HepG2 (cell line): ENCODE data around the gene SLC1A2. TPM values are rescaled to one million over a fixed set of nuclear protein-coding genes. Genes with fewer than 3 reads are reported as not detected.

Experiments used
- EP300 ChIP-seq, 3 experiments: sonication (generic) in 1 of 3; formaldehyde crosslinking in 1 of 3; IDR thresholded peaks; 2 replicates each; pipeline versions ENCODE4 v1.5.1 to v1.6.1; 2011 to 2020; ENCODE audit warnings: low read depth in 2 of 3, low read length in 2 of 3, borderline replicate concordance in 1 of 3, improper control_type of control experiment in 1 of 3, mild to moderate bottlenecking in 1 of 3, missing genetic modification reagents in 1 of 3, moderate library complexity in 1 of 3
- FOXA1 ChIP-seq, 2 experiments: fragments of 450-650 bp in 1 of 2; sonication (generic) in 1 of 2; formaldehyde crosslinking in 1 of 2; IDR thresholded peaks; 2 replicates each; pipeline versions ENCODE4 v1.4.0 to v1.6.1; 2016 to 2020; ENCODE audit warnings: missing genetic modification reagents in 1 of 2
- GABPA ChIP-seq, 2 experiments: IDR thresholded peaks; 2 replicates each; pipeline ENCODE4 v1.6.1; 2011 to 2016; ENCODE audit warnings: low read depth in 2 of 2, low read length in 1 of 2, missing biosample characterization in 1 of 2, missing genetic modification characterization in 1 of 2
- KDM1A ChIP-seq: IDR thresholded peaks from 2 replicates; pipeline ENCODE4 v1.6.1; 2016; ENCODE audit warnings: missing compliant biosample characterization
- MIXL1 ChIP-seq: IDR thresholded peaks from 2 replicates; pipeline ENCODE4 v1.6.1; 2016
- NCOA2 ChIP-seq: sonication (generic); formaldehyde crosslinking; IDR thresholded peaks from 2 replicates; pipeline ENCODE4 v1.8.0; 2022; ENCODE audit warnings: inconsistent platforms
- NONO ChIP-seq, 2 experiments: fragments of 450-650 bp in 1 of 2; sonication (generic) in 1 of 2; formaldehyde crosslinking in 1 of 2; IDR thresholded peaks in 1 of 2; conservative IDR thresholded peaks in 1 of 2; 2 replicates each; pipeline versions ENCODE4 v1.6.1 to v1.8.0; 2017 to 2022; ENCODE audit warnings: mild to moderate bottlenecking in 1 of 2, missing genetic modification reagents in 1 of 2, moderate library complexity in 1 of 2
- SMAD9 ChIP-seq: sonication (generic); formaldehyde crosslinking; IDR thresholded peaks from 2 replicates; pipeline ENCODE4 v1.5.1; 2020; ENCODE audit warnings: mild to moderate bottlenecking, missing genetic modification reagents
- YY1 ChIP-seq: IDR thresholded peaks from 2 replicates; pipeline ENCODE4 v1.6.1; 2011; ENCODE audit warnings: low read length, low read depth, moderate library complexity, mild to moderate bottlenecking; ENCODE audit not compliant: insufficient read depth, insufficient replicate concordance
- ZNF292 ChIP-seq: sonication (generic); formaldehyde crosslinking; IDR thresholded peaks from 2 replicates; pipeline ENCODE4 v1.8.1; 2022; ENCODE audit warnings: mild to moderate bottlenecking, low read depth, missing genetic modification reagents, borderline replicate concordance
- ZNF75D ChIP-seq: sonication (generic); formaldehyde crosslinking; IDR thresholded peaks from 2 replicates; pipeline ENCODE4 v1.8.1; 2023; ENCODE audit warnings: missing genetic modification reagents, mild to moderate bottlenecking, borderline replicate concordance
- polyA plus RNA-seq, 8 experiments: library from polyadenylated mRNA; depleted of rRNA in 3 of 8; stranded (reverse) in 7 of 8; unstranded in 1 of 8; fragments of >200 nt; fragmentation: Illumina TruSeq in 4 of 8; extraction: Trizol in 4 of 8; gene quantifications; 2 replicates each; pipeline versions ENCODE4 v1.2.1 to v1.2.3, GENCODE V29; 2011 to 2016; ENCODE audit warnings: low read depth in 4 of 8, missing spikeins in 1 of 8, mixed read lengths in 1 of 8; ENCODE audit not compliant: insufficient read depth in 1 of 8
- total RNA-seq, 5 experiments: library from RNA; depleted of rRNA; stranded (reverse); fragments of >200 nt; fragmentation: Illumina TruSeq; extraction: Trizol; gene quantifications; 2 replicates each; pipeline ENCODE4 v1.2.3, GENCODE V29; 2016; ENCODE audit warnings: low read depth in 1 of 5
- TF ChIP-seq, protein P1 (sequence below): sonication (generic); formaldehyde crosslinking; IDR thresholded peaks from 2 replicates; pipeline ENCODE4 v1.4.0; 2020; ENCODE audit warnings: mild to moderate bottlenecking, missing genetic modification reagents, borderline replicate concordance
- TF ChIP-seq, protein P2 (sequence below): fragments of 450-650 bp; IDR thresholded peaks from 2 replicates; pipeline ENCODE4 v1.6.1; 2017
- TF ChIP-seq, protein P3 (sequence below): sonication (generic); formaldehyde crosslinking; IDR thresholded peaks from 2 replicates; pipeline ENCODE4 v1.4.0; 2020; ENCODE audit warnings: missing genetic modification reagents
- TF ChIP-seq, protein P4 (sequence below): sonication (generic); formaldehyde crosslinking; IDR thresholded peaks from 2 replicates; pipeline ENCODE4 v1.4.0; 2020; ENCODE audit warnings: low read depth, missing genetic modification reagents

The SLC1A2 gene
- total and polyA plus RNA-seq, 2 of the 13 experiments (the other 11 are each of a cell fraction or from before 2014, with no cell fraction given): 23.2 to 43.2 TPM

DNA sequence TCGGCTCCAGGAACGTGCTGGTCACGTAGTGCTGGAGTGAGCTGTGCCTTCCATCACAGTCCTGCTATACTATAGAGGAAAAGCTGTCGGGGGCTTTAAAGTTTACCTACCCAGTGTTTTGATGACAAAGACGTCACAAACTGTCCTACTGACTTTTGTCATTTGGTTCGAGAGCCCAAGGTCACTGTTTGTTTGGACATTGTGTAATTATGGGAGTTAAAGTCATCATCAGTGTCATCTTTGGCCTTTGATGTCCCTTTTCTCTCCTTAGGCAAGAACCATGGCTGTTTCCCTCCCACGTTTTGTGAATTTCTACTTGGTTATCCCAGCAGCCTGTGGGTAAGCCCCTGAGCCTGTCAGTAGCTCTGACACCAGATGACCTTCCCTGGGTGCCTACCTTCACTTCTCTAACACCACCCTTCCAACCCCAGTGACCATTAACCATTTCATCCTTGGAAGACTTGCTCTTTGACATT, 59.3 kb downstream of the SLC1A2 start (continued):
- TF ChIP-seq, protein P1, sequence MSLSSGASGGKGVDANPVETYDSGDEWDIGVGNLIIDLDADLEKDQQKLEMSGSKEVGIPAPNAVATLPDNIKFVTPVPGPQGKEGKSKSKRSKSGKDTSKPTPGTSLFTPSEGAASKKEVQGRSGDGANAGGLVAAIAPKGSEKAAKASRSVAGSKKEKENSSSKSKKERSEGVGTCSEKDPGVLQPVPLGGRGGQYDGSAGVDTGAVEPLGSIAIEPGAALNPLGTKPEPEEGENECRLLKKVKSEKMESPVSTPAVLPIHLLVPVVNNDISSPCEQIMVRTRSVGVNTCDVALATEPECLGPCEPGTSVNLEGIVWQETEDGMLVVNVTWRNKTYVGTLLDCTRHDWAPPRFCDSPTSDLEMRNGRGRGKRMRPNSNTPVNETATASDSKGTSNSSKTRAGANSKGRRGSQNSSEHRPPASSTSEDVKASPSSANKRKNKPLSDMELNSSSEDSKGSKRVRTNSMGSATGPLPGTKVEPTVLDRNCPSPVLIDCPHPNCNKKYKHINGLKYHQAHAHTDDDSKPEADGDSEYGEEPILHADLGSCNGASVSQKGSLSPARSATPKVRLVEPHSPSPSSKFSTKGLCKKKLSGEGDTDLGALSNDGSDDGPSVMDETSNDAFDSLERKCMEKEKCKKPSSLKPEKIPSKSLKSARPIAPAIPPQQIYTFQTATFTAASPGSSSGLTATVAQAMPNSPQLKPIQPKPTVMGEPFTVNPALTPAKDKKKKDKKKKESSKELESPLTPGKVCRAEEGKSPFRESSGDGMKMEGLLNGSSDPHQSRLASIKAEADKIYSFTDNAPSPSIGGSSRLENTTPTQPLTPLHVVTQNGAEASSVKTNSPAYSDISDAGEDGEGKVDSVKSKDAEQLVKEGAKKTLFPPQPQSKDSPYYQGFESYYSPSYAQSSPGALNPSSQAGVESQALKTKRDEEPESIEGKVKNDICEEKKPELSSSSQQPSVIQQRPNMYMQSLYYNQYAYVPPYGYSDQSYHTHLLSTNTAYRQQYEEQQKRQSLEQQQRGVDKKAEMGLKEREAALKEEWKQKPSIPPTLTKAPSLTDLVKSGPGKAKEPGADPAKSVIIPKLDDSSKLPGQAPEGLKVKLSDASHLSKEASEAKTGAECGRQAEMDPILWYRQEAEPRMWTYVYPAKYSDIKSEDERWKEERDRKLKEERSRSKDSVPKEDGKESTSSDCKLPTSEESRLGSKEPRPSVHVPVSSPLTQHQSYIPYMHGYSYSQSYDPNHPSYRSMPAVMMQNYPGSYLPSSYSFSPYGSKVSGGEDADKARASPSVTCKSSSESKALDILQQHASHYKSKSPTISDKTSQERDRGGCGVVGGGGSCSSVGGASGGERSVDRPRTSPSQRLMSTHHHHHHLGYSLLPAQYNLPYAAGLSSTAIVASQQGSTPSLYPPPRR (CRISPR knock-in tag): peak; percentile 94
- TF ChIP-seq MIXL1 (CRISPR knock-in tag) (peak; percentile 95), KDM1A (CRISPR knock-in tag) (peak; percentile 89), GABPA (IDR thresholded peaks at IDR 0.05; ENCODE audit: low read depth, low read length) (no peak), GABPA (CRISPR knock-in tag; IDR thresholded peaks at IDR 0.05; ENCODE audit: low read depth) (peak; percentile 36; the same call in 1 of the 2 replicates), NCOA2 (CRISPR knock-in tag) (peak; percentile 98), ZNF292 (CRISPR knock-in tag) (peak; percentile 86), ZNF75D (CRISPR knock-in tag) (no peak), YY1 (no peak), NONO (IDR thresholded peaks at IDR 0.05) (no peak), NONO (CRISPR knock-in tag; conservative IDR thresholded peaks at IDR 0.05) (peak; percentile 84; the same call in 1 of the 2 replicates), FOXA1 (IDR thresholded peaks at IDR 0.05) (peak; percentile 28; the same call in 1 of the 2 replicates), FOXA1 (CRISPR knock-in tag; IDR thresholded peaks at IDR 0.05) (peak; percentile 93), EP300 (IDR thresholded peaks at IDR 0.05; ENCODE audit: low read depth in 2 of 2, low read length in 2 of 2) (peak; percentile 98 to 99), EP300 (CRISPR knock-in tag; IDR thresholded peaks at IDR 0.05; ENCODE audit: borderline replicate concordance) (peak; percentile 93; the same call in 1 of the 2 replicates), SMAD9 (CRISPR knock-in tag) (no peak)
- TF ChIP-seq, protein P2, sequence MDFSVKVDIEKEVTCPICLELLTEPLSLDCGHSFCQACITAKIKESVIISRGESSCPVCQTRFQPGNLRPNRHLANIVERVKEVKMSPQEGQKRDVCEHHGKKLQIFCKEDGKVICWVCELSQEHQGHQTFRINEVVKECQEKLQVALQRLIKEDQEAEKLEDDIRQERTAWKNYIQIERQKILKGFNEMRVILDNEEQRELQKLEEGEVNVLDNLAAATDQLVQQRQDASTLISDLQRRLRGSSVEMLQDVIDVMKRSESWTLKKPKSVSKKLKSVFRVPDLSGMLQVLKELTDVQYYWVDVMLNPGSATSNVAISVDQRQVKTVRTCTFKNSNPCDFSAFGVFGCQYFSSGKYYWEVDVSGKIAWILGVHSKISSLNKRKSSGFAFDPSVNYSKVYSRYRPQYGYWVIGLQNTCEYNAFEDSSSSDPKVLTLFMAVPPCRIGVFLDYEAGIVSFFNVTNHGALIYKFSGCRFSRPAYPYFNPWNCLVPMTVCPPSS: no peak
- TF ChIP-seq, protein P3, sequence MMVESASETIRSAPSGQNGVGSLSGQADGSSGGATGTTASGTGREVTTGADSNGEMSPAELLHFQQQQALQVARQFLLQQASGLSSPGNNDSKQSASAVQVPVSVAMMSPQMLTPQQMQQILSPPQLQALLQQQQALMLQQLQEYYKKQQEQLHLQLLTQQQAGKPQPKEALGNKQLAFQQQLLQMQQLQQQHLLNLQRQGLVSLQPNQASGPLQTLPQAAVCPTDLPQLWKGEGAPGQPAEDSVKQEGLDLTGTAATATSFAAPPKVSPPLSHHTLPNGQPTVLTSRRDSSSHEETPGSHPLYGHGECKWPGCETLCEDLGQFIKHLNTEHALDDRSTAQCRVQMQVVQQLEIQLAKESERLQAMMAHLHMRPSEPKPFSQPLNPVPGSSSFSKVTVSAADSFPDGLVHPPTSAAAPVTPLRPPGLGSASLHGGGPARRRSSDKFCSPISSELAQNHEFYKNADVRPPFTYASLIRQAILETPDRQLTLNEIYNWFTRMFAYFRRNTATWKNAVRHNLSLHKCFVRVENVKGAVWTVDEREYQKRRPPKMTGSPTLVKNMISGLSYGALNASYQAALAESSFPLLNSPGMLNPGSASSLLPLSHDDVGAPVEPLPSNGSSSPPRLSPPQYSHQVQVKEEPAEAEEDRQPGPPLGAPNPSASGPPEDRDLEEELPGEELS (CRISPR knock-in tag): peak; percentile 98
- TF ChIP-seq, protein P4, sequence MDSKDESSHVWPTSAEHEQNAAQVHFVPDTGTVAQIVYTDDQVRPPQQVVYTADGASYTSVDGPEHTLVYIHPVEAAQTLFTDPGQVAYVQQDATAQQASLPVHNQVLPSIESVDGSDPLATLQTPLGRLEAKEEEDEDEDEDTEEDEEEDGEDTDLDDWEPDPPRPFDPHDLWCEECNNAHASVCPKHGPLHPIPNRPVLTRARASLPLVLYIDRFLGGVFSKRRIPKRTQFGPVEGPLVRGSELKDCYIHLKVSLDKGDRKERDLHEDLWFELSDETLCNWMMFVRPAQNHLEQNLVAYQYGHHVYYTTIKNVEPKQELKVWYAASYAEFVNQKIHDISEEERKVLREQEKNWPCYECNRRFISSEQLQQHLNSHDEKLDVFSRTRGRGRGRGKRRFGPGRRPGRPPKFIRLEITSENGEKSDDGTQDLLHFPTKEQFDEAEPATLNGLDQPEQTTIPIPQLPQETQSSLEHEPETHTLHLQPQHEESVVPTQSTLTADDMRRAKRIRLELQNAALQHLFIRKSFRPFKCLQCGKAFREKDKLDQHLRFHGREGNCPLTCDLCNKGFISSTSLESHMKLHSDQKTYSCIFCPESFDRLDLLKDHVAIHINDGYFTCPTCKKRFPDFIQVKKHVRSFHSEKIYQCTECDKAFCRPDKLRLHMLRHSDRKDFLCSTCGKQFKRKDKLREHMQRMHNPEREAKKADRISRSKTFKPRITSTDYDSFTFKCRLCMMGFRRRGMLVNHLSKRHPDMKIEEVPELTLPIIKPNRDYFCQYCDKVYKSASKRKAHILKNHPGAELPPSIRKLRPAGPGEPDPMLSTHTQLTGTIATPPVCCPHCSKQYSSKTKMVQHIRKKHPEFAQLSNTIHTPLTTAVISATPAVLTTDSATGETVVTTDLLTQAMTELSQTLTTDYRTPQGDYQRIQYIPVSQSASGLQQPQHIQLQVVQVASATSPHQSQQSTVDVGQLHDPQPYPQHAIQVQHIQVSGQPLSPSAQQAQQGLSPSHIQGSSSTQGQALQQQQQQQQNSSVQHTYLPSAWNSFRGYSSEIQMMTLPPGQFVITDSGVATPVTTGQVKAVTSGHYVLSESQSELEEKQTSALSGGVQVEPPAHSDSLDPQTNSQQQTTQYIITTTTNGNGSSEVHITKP (CRISPR knock-in tag): 0 out of 2 replicates have a peak, but pooled peaks have one; percentile 23
